Transverse colon (tissue), 4 donors: ENCODE data around the gene KRT27.

Experiments
- POLR2A ChIP-seq: fragments of 450-650 bp; IDR thresholded peaks from one replicate; pipeline ENCODE4 v1.6.1; 2016; ENCODE audit warnings: antibody characterized with exemption, mild to moderate bottlenecking, moderate library complexity
- POLR2AphosphoS5 ChIP-seq, 3 donors: sonication (generic); formaldehyde crosslinking; IDR thresholded peaks; one replicate each; pipeline ENCODE4 v1.6.1; 2016; ENCODE audit warnings: antibody characterized with exemption in 3 of 3
- TF ChIP-seq, protein P1 (sequence below), 5 experiments: fragments of 200-600 bp in 3 of 5; fragments of 450-650 bp in 2 of 5; sonication (generic) in 3 of 5; IDR thresholded peaks; 1 replicate in 2 of 5; 2 replicates in 3 of 5; pipeline ENCODE4 v1.5.1; 2016 to 2017; ENCODE audit warnings: antibody characterized with exemption in 5 of 5, inconsistent platforms in 3 of 5, mild to moderate bottlenecking in 2 of 5, moderate library complexity in 1 of 5

GRCh38 chr17:40818343-40818732 is 36.0 kb upstream of the KRT27 start:
- TF ChIP-seq POLR2A: no peak
- TF ChIP-seq, protein P1, sequence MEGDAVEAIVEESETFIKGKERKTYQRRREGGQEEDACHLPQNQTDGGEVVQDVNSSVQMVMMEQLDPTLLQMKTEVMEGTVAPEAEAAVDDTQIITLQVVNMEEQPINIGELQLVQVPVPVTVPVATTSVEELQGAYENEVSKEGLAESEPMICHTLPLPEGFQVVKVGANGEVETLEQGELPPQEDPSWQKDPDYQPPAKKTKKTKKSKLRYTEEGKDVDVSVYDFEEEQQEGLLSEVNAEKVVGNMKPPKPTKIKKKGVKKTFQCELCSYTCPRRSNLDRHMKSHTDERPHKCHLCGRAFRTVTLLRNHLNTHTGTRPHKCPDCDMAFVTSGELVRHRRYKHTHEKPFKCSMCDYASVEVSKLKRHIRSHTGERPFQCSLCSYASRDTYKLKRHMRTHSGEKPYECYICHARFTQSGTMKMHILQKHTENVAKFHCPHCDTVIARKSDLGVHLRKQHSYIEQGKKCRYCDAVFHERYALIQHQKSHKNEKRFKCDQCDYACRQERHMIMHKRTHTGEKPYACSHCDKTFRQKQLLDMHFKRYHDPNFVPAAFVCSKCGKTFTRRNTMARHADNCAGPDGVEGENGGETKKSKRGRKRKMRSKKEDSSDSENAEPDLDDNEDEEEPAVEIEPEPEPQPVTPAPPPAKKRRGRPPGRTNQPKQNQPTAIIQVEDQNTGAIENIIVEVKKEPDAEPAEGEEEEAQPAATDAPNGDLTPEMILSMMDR (IDR thresholded peaks at IDR 0.05): no peak
- TF ChIP-seq POLR2AphosphoS5 (IDR thresholded peaks at IDR 0.05): no peak
